Measurements from ENCODE around the gene PER1.

DNA sequence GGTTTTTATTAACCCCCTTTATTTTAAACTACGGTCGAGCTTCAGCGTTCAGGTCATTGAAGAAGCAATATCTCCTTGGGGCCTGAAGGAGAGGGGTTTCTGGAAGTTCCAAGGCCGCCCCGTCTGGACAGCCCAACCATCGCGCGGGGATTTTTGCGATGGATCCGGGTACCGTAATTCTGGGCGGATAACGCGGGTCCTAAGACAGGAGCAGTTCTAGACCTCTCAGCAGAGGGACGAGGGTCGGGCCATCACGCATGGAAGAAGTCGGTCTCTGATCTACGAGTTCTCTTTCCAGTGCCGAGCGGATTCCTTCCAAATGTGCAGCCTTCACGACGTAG is 34.2 kb upstream of the PER1 start:
- TF ChIP-seq EZH2 (IDR thresholded peaks at IDR 0.05) (no peak), POLR2AphosphoS5 (IDR thresholded peaks at IDR 0.05; ENCODE audit: borderline replicate concordance, low read depth, low read length) (no peak)

Measured in SK-N-MC (cell line).